A549 (cell line): ENCODE data around the gene ITGBL1. TPM values are rescaled to one million over a fixed set of nuclear protein-coding genes. Genes with fewer than 3 reads are reported as not detected.

Source experiments
- ATAC-seq, 2 experiments: fragments of 200-7000 bp in 1 of 2; fragments of >200 bp in 1 of 2; cut with Nextera tagmentation in 1 of 2; cut with Tn5 transposase in 1 of 2; 3 replicates each; pipeline versions ENCODE4 v1.8.0 to v1.9.1; 2018 to 2020; ENCODE audit warnings: mild to moderate bottlenecking in 1 of 2, moderate library complexity in 1 of 2
- CTCF ChIA-PET: fragments of 300-600 bp; sonication (Branson Sonifier 250); formaldehyde crosslinking; extraction: SDS; loops from one replicate; lab custom pipeline; 2021; ENCODE audit warnings: antibody characterized with exemption, inconsistent platforms; lab: Yijun Ruan, JAX
- POLR2A ChIA-PET: fragments of 350-600 bp; formaldehyde crosslinking; extraction: SDS; loops from one replicate; lab custom pipeline; 2021; ENCODE audit warnings: antibody characterized with exemption, inconsistent platforms; lab: Yijun Ruan, JAX
- DNase-seq, 2 experiments: peaks; one replicate each; pipeline versions ENCODE4 v3.0.0 to v3.0.0-alpha.2; 2011 to 2016; ENCODE audit warnings: low read depth in 1 of 2, low spot score in 1 of 2
- FAIRE-seq: peaks from 2 replicates; lab custom pipeline; 2011; peaks lifted over from hg19 to GRCh38; lab: Jason Lieb, UNC
- H3K27ac ChIP-seq, 2 experiments: fragments of >200 bp; sonication (Bioruptor Twin); formaldehyde crosslinking; 3 replicates each; pipeline ENCODE4 v1.5.1; 2016 to 2017
- H3K4me1 ChIP-seq: fragments of >200 bp; sonication (Bioruptor Twin); formaldehyde crosslinking; 3 replicates; pipeline ENCODE4 v1.6.1; 2016
- H3K4me2 ChIP-seq: fragments of >200 bp; sonication (Bioruptor Twin); formaldehyde crosslinking; 3 replicates; pipeline ENCODE4 v1.6.1; 2016
- H3K4me3 ChIP-seq: fragments of >200 bp; sonication (Bioruptor Twin); formaldehyde crosslinking; 3 replicates; pipeline ENCODE4 v1.5.1; 2016
- H3K9me3 ChIP-seq: fragments of >200 bp; sonication (Bioruptor Twin); formaldehyde crosslinking; 3 replicates; pipeline ENCODE4 v1.6.1; 2016
- ATOH8 ChIP-seq: fragments of 250-450 bp; sonication (Bioruptor Pico); IDR thresholded peaks from 2 replicates; pipeline ENCODE4 v1.5.0; 2020; ENCODE audit warnings: low read depth, mild to moderate bottlenecking, moderate library complexity
- CBX2 ChIP-seq: fragments of 200-600 bp; sonication (generic); IDR thresholded peaks from 2 replicates; pipeline ENCODE4 v1.6.1; 2016; ENCODE audit warnings: low read depth, mild to moderate bottlenecking, borderline replicate concordance
- CEBPB ChIP-seq, 2 experiments: fragments of >200 bp in 1 of 2; sonication (Bioruptor Twin) in 1 of 2; formaldehyde crosslinking in 1 of 2; IDR thresholded peaks; 2 replicates each; pipeline ENCODE4 v1.6.1; 2012 to 2016
- E2F6 ChIP-seq: IDR thresholded peaks from 2 replicates; pipeline ENCODE4 v1.6.1; 2012; ENCODE audit warnings: low read depth, borderline replicate concordance
- EHMT2 ChIP-seq: fragments of 200-600 bp; sonication (generic); IDR thresholded peaks from 2 replicates; pipeline ENCODE4 v1.6.1; 2016; ENCODE audit warnings: antibody characterized with exemption, low read depth, mild to moderate bottlenecking, moderate library complexity
- FOSL2 ChIP-seq, 2 experiments: fragments of 450-650 bp in 1 of 2; fragments of >200 bp in 1 of 2; sonication (Bioruptor Twin) in 1 of 2; formaldehyde crosslinking; IDR thresholded peaks; 2 replicates each; pipeline versions ENCODE4 v1.5.0 to v1.6.1; 2016 to 2020; ENCODE audit warnings: mild to moderate bottlenecking in 1 of 2, moderate library complexity in 1 of 2
- HEYL ChIP-seq: fragments of 250-450 bp; sonication (Bioruptor Pico); IDR thresholded peaks from 2 replicates; pipeline ENCODE4 v1.8.0; 2021; ENCODE audit warnings: mild to moderate bottlenecking, moderate library complexity
- HOXA7 ChIP-seq: fragments of 250-450 bp; sonication (Bioruptor Pico); IDR thresholded peaks from 2 replicates; pipeline ENCODE4 v1.5.0; 2020; ENCODE audit warnings: mild to moderate bottlenecking, moderate library complexity
- HOXB5 ChIP-seq: fragments of 250-450 bp; sonication (Bioruptor Pico); IDR thresholded peaks from 2 replicates; pipeline ENCODE4 v1.5.0; 2020; ENCODE audit warnings: mild to moderate bottlenecking, moderate library complexity
- JUN ChIP-seq, 2 experiments: fragments of >200 bp; sonication (Bioruptor Twin); formaldehyde crosslinking; IDR thresholded peaks; 2 replicates in 1 of 2; 3 replicates in 1 of 2; pipeline ENCODE4 v1.6.1; 2016 to 2017
- JUNB ChIP-seq: fragments of >200 bp; sonication (Bioruptor Twin); formaldehyde crosslinking; IDR thresholded peaks from 2 replicates; pipeline ENCODE4 v1.6.1; 2016
- KDM1A ChIP-seq: fragments of 200-600 bp; sonication (generic); IDR thresholded peaks from 2 replicates; pipeline ENCODE4 v1.6.1; 2016; ENCODE audit warnings: low read depth, mild to moderate bottlenecking
- MYC ChIP-seq: IDR thresholded peaks from 2 replicates; pipeline ENCODE4 v1.6.1; 2012; ENCODE audit warnings: mild to moderate bottlenecking, inconsistent platforms, low read length, improper control_type of control experiment, borderline replicate concordance
- NFE2L2 ChIP-seq: fragments of 150-350 bp; conservative IDR thresholded peaks from 2 replicates; pipeline ENCODE4 v1.6.1; 2014; ENCODE audit warnings: low read length
- PHF8 ChIP-seq: fragments of 200-600 bp; sonication (generic); IDR thresholded peaks from 2 replicates; pipeline ENCODE4 v1.6.1; 2016; ENCODE audit warnings: low read depth, mild to moderate bottlenecking, antibody characterized with exemption, moderate library complexity, borderline replicate concordance
- RAD21 ChIP-seq, 2 experiments: fragments of >200 bp in 1 of 2; sonication (Bioruptor Twin) in 1 of 2; formaldehyde crosslinking in 1 of 2; IDR thresholded peaks in 1 of 2; conservative IDR thresholded peaks in 1 of 2; 2 replicates in 1 of 2; 3 replicates in 1 of 2; pipeline ENCODE4 v1.6.1; 2012 to 2018; ENCODE audit warnings: inconsistent platforms in 1 of 2
- RCOR1 ChIP-seq: fragments of 150-350 bp; IDR thresholded peaks from 2 replicates; pipeline ENCODE4 v1.6.1; 2014; ENCODE audit warnings: antibody characterized with exemption, low read length, low read depth
- REST ChIP-seq: fragments of 200-600 bp; sonication (generic); IDR thresholded peaks from 2 replicates; pipeline ENCODE4 v1.6.1; 2016; ENCODE audit warnings: antibody characterized with exemption, mild to moderate bottlenecking, moderate library complexity
- RFX5 ChIP-seq: fragments of 450-650 bp; IDR thresholded peaks from 2 replicates; pipeline ENCODE4 v1.7.1; 2014; ENCODE audit warnings: antibody characterized with exemption, mild to moderate bottlenecking, moderate library complexity
- RNF2 ChIP-seq: fragments of 200-600 bp; sonication (generic); IDR thresholded peaks from 2 replicates; pipeline ENCODE4 v1.6.1; 2016; ENCODE audit warnings: low read depth, mild to moderate bottlenecking, antibody characterized with exemption, moderate library complexity, borderline replicate concordance
- ZC3H11A ChIP-seq: fragments of 450-650 bp; IDR thresholded peaks from 2 replicates; pipeline ENCODE4 v1.6.1; 2014; ENCODE audit warnings: antibody characterized with exemption, mild to moderate bottlenecking
- ZFP36 ChIP-seq: fragments of 450-650 bp; IDR thresholded peaks from 2 replicates; pipeline ENCODE4 v1.6.1; 2014; ENCODE audit warnings: borderline replicate concordance; ENCODE audit not compliant: partially characterized antibody
- WGBS: methylation state at CpG from one replicate; pipeline ENCODE4 v1.1.6; 2017; ENCODE audit errors: missing lambda C conversion rate; 5-methylcytosine and 5-hydroxymethylcytosine counted together
- polyA plus RNA-seq, 4 experiments: library from polyadenylated mRNA; depleted of rRNA in 3 of 4; stranded (reverse); fragments of >200 nt; fragmentation: RNase III in 1 of 4; extraction: RNeasy Plus Mini Kit Qiagen cat#74134 plus additional on column Dnase treatment in 1 of 4; gene quantifications; 2 replicates in 3 of 4; 3 replicates in 1 of 4; pipeline ENCODE4 v1.2.3, GENCODE V29; 2011 to 2017

ITGBL1 gene
- polyA plus RNA-seq, 2 of the 4 experiments (the other 2 are of a cell fraction): 0.40 to 1.3 TPM

- TF ChIP-seq E2F6 (no peak), RNF2 (no peak), RAD21 (conservative IDR thresholded peaks at IDR 0.05 in 1 of 2, IDR thresholded peaks at IDR 0.05 in 1 of 2) (no peak), CEBPB (IDR thresholded peaks at IDR 0.05) (no peak), MYC (no peak), ATOH8 (no peak)
Measured at GRCh38 chr13:101425156-101425471, 27.4 kb upstream of the ITGBL1 start (continued).

- 74% methylated on average over 10 of the region's 10 CpGs for WGBS
- CTCF ChIA-PET: no interaction called here
Measured at GRCh38 chr13:101425623-101426022, 26.9 kb upstream of the ITGBL1 start.

GRCh38 chr13:101429733-101430132 lies 22.7 kb upstream of the ITGBL1 start:
- Histone ChIP-seq H3K4me3 (no peak overlapping the region), H3K4me1 (no peaks in the 10 kb centered on the region), H3K4me2 (no peak overlapping the region), H3K9me3 (no peaks in the 10 kb centered on the region), H3K27ac (no peak overlapping the region)
- ChIA-PET POLR2A (no interaction called here), CTCF (no interaction called here)
- TF ChIP-seq NFE2L2: peak; percentile 23; the same call in 1 of the 2 replicates
- no peak for TF ChIP-seq FOSL2 (IDR thresholded peaks at IDR 0.05)
- TF ChIP-seq FOSL2 (CRISPR knock-in tag; IDR thresholded peaks at IDR 0.05): no peak
- DNase-seq (no peak), FAIRE-seq (no peak), ATAC-seq (no peak)
- WGBS: 89% methylated on average over 3 of the region's 3 CpGs

More at GRCh38 chr13:101425623-101426022, 26.9 kb upstream of the ITGBL1 start:
- no peak for TF ChIP-seq RNF2
- no peak for TF ChIP-seq REST
- no peak for TF ChIP-seq CBX2
- no peak for TF ChIP-seq ZC3H11A
- TF ChIP-seq HEYL: no peak
- Histone ChIP-seq H3K4me3 (no peak overlapping the region), H3K4me1 (no peaks in the 10 kb centered on the region), H3K4me2 (no peak overlapping the region), H3K27ac (no peak overlapping the region), H3K9me3 (no peaks in the 10 kb centered on the region)
- no peak for DNase-seq
- ATAC-seq: no peak
- POLR2A ChIA-PET: no interaction called here
- no peak for FAIRE-seq

- Histone ChIP-seq H3K27ac (no peak overlapping the region), H3K9me3 (no peaks in the 10 kb centered on the region), H3K4me3 (no peak overlapping the region), H3K4me2 (no peak overlapping the region), H3K4me1 (no peaks in the 10 kb centered on the region)
- FAIRE-seq: no peak
- ChIA-PET POLR2A (no interaction called here), CTCF (no interaction called here)
- no peak for DNase-seq
- TF ChIP-seq JUNB: no peak
- no peak for TF ChIP-seq KDM1A
- TF ChIP-seq RFX5: no peak
- TF ChIP-seq ZC3H11A: no peak
- no peak for TF ChIP-seq JUN (IDR thresholded peaks at IDR 0.05)
- TF ChIP-seq ZFP36: no peak
- TF ChIP-seq HOXB5: no peak
- TF ChIP-seq RCOR1: no peak
- no peak for TF ChIP-seq EHMT2
- no peak for TF ChIP-seq REST
- no peak for TF ChIP-seq RAD21 (conservative IDR thresholded peaks at IDR 0.05 in 1 of 2, IDR thresholded peaks at IDR 0.05 in 1 of 2)
- no peak for TF ChIP-seq HOXA7 (CRISPR knock-in tag)
- no peak for TF ChIP-seq PHF8
- peak in 1 of 2 experiments; percentile 55; a peak in 3 of 6 replicates for ATAC-seq
Measured at GRCh38 chr13:101433895-101434294, 18.6 kb upstream of the ITGBL1 start.
